IPS-18a (cell line): ENCODE results near the gene SVOP.

ENCODE experiments used
- H3K27ac ChIP-seq: one replicate; pipeline ENCODE4 v1.5.1; 2013; ENCODE audit warnings: low read length
- H3K27me3 ChIP-seq: one replicate; pipeline ENCODE4 v1.6.1; 2013; ENCODE audit warnings: mild to moderate bottlenecking, low read length; ENCODE audit not compliant: control insufficient read depth, insufficient read depth
- H3K36me3 ChIP-seq: one replicate; pipeline ENCODE4 v1.6.1; 2013; ENCODE audit warnings: low read depth, low read length; ENCODE audit not compliant: control insufficient read depth
- H3K4me1 ChIP-seq: one replicate; pipeline ENCODE4 v1.6.1; 2013; ENCODE audit warnings: low read depth, low read length; ENCODE audit not compliant: control insufficient read depth
- H3K4me3 ChIP-seq: one replicate; pipeline ENCODE4 v1.5.1; 2013; ENCODE audit warnings: low read length
- H3K9ac ChIP-seq: one replicate; pipeline ENCODE4 v1.6.1; 2013; ENCODE audit warnings: mild to moderate bottlenecking, low read length, moderate library complexity
- H3K9me3 ChIP-seq: one replicate; pipeline ENCODE4 v1.6.1; 2013; ENCODE audit warnings: low read depth, low read length; ENCODE audit not compliant: control insufficient read depth

SVOP gene

GRCh38 chr12:108989376-108989775 lies 31.5 kb downstream of the SVOP start:
- Histone ChIP-seq H3K27ac (no peak overlapping the region), H3K9me3 (no peaks in the 10 kb centered on the region), H3K4me1 (no peaks in the 10 kb centered on the region), H3K27me3 (no peaks in the 10 kb centered on the region), H3K9ac (no peak overlapping the region), H3K36me3 (no peaks in the 10 kb centered on the region), H3K4me3 (no peak overlapping the region)

GRCh38 chr12:108985750-108986149 lies 35.1 kb downstream of the SVOP start:
- Histone ChIP-seq H3K27me3 (no peaks in the 10 kb centered on the region), H3K36me3 (no peaks in the 10 kb centered on the region), H3K4me1 (no peaks in the 10 kb centered on the region), H3K4me3 (no peak overlapping the region), H3K27ac (no peak overlapping the region), H3K9ac (no peak overlapping the region), H3K9me3 (peaks cover 5% of the 10 kb centered on the region)

GRCh38 chr12:108983227-108983626 lies 37.6 kb downstream of the SVOP start:
- Histone ChIP-seq H3K4me3 (no peak overlapping the region), H3K9me3 (peaks cover 5% of the 10 kb centered on the region), H3K9ac (no peak overlapping the region), H3K4me1 (no peaks in the 10 kb centered on the region), H3K27me3 (no peaks in the 10 kb centered on the region), H3K27ac (no peak overlapping the region), H3K36me3 (no peaks in the 10 kb centered on the region)

GRCh38 chr12:108982621-108983219 lies 38.1 kb downstream of the SVOP start:
- Histone ChIP-seq H3K27ac (no peak overlapping the region), H3K9me3 (peaks cover 5% of the 10 kb centered on the region)

GRCh38 chr12:108981835-108982234 lies 39.0 kb downstream of the SVOP start:
- Histone ChIP-seq H3K9me3 (peaks cover 5% of the 10 kb centered on the region), H3K9ac (no peak overlapping the region), H3K4me1 (no peaks in the 10 kb centered on the region), H3K27me3 (no peaks in the 10 kb centered on the region), H3K27ac (no peak overlapping the region), H3K4me3 (no peak overlapping the region), H3K36me3 (no peaks in the 10 kb centered on the region)

More at GRCh38 chr12:108982621-108983219, 38.1 kb downstream of the SVOP start:
- no peak overlapping the region for H3K9ac ChIP-seq
- no peaks in the 10 kb centered on the region for H3K4me1 ChIP-seq
- no peaks in the 10 kb centered on the region for H3K36me3 ChIP-seq
- H3K27me3 ChIP-seq: no peaks in the 10 kb centered on the region
- H3K4me3 ChIP-seq: no peak overlapping the region

GRCh38 chr12:108980831-108981618 lies 39.8 kb downstream of the SVOP start:
- H3K27me3 ChIP-seq: no peaks in the 10 kb centered on the region
- H3K9me3 ChIP-seq: peaks cover 5% of the 10 kb centered on the region
- no peak overlapping the region for H3K4me3 ChIP-seq
- no peak overlapping the region for H3K9ac ChIP-seq
- H3K36me3 ChIP-seq: no peaks in the 10 kb centered on the region
- no peaks in the 10 kb centered on the region for H3K4me1 ChIP-seq
- H3K27ac ChIP-seq: no peak overlapping the region

- Histone ChIP-seq H3K4me3 (no peak overlapping the region), H3K9me3 (peaks cover 5% of the 10 kb centered on the region), H3K4me1 (no peaks in the 10 kb centered on the region), H3K36me3 (no peaks in the 10 kb centered on the region), H3K27me3 (no peaks in the 10 kb centered on the region), H3K9ac (no peak overlapping the region), H3K27ac (no peak overlapping the region)
Observed at GRCh38 chr12:108977360-108977759, 43.5 kb downstream of the SVOP start.

- Histone ChIP-seq H3K9me3 (no peaks in the 10 kb centered on the region), H3K36me3 (no peaks in the 10 kb centered on the region), H3K4me3 (no peak overlapping the region), H3K27ac (no peak overlapping the region), H3K27me3 (no peaks in the 10 kb centered on the region), H3K4me1 (no peaks in the 10 kb centered on the region), H3K9ac (no peak overlapping the region)
Observed at GRCh38 chr12:108975024-108975593, 45.8 kb downstream of the SVOP start.

- no peaks in the 10 kb centered on the region for H3K27me3 ChIP-seq
Observed at GRCh38 chr12:108973629-108974152, 47.2 kb downstream of the SVOP start.

GRCh38 chr12:108972358-108972757 lies 48.5 kb downstream of the SVOP start:
- Histone ChIP-seq H3K27ac (no peak overlapping the region), H3K9me3 (no peaks in the 10 kb centered on the region), H3K9ac (no peak overlapping the region), H3K4me1 (no peaks in the 10 kb centered on the region), H3K4me3 (no peak overlapping the region), H3K27me3 (no peaks in the 10 kb centered on the region), H3K36me3 (no peaks in the 10 kb centered on the region)

More at GRCh38 chr12:108973629-108974152, 47.2 kb downstream of the SVOP start:
- Histone ChIP-seq H3K4me3 (no peak overlapping the region), H3K27ac (no peak overlapping the region), H3K9me3 (no peaks in the 10 kb centered on the region), H3K9ac (no peak overlapping the region), H3K4me1 (no peaks in the 10 kb centered on the region), H3K36me3 (no peaks in the 10 kb centered on the region)

GRCh38 chr12:108969622-108970021 lies 51.2 kb downstream of the SVOP start:
- no peaks in the 10 kb centered on the region for H3K9me3 ChIP-seq

More at GRCh38 chr12:108969622-108970021, 51.2 kb downstream of the SVOP start:
- H3K4me1 ChIP-seq: no peaks in the 10 kb centered on the region
- H3K9ac ChIP-seq: no peak overlapping the region
- no peak overlapping the region for H3K4me3 ChIP-seq
- H3K36me3 ChIP-seq: no peaks in the 10 kb centered on the region
- no peaks in the 10 kb centered on the region for H3K27me3 ChIP-seq
- H3K27ac ChIP-seq: no peak overlapping the region
